RKO (cell line): Measurements from ENCODE around the gene ESPN.
A peak's percentile ranks its signal among the peaks of the same experiment; 100 is the strongest.
"Not testable (repeated sequence)": the region's sequence is repeated elsewhere in the genome, so short reads cannot be mapped to it uniquely, and the experiment has no call there.

Experiments used
- DNase-seq: peaks from one replicate; pipeline ENCODE4 v3.0.0-alpha.2; 2016; ENCODE audit warnings: low spot score

The ESPN gene

GRCh38 chr1:6447818-6448748, 23.5 kb downstream of the ESPN start:
- DNase-seq = no peak

GRCh38 chr1:6448749-6449631, 24.4 kb downstream of the ESPN start:
- no peak for DNase-seq

- no peak for DNase-seq
These were observed 25.5 kb downstream of the ESPN start for GRCh38 chr1:6450005-6450450.

- DNase-seq = not testable (repeated sequence)
These were observed 25.9 kb downstream of the ESPN start for GRCh38 chr1:6450486-6450885.

- no peak for DNase-seq
These were observed 26.4 kb downstream of the ESPN start for GRCh38 chr1:6450943-6451373.

- DNase-seq = not testable (repeated sequence)
These were observed 29.6 kb downstream of the ESPN start for GRCh38 chr1:6453895-6454855.

GRCh38 chr1:6454856-6455751, 30.5 kb downstream of the ESPN start:
- DNase-seq = no peak

GRCh38 chr1:6455752-6456520, 31.4 kb downstream of the ESPN start:
- DNase-seq = not testable (repeated sequence)

GRCh38 chr1:6456800-6457466, 32.4 kb downstream of the ESPN start:
- DNase-seq = no peak

- DNase-seq = no peak
These were observed 35.3 kb downstream of the ESPN start for GRCh38 chr1:6459850-6460265.

GRCh38 chr1:6460301-6461050, 35.9 kb downstream of the ESPN start:
- no peak for DNase-seq

- DNase-seq = no peak
These were observed 36.5 kb downstream of the ESPN start for GRCh38 chr1:6461051-6461530.

- DNase-seq = no peak
These were observed 37.2 kb downstream of the ESPN start for GRCh38 chr1:6461538-6462411.

GRCh38 chr1:6462412-6463119, 38.0 kb downstream of the ESPN start:
- DNase-seq = no peak

- DNase-seq = no peak
These were observed 38.5 kb downstream of the ESPN start for GRCh38 chr1:6463120-6463412.

- DNase-seq = peak; percentile 32
These were observed 39.9 kb downstream of the ESPN start for GRCh38 chr1:6464514-6464836.

GRCh38 chr1:6464915-6465314, 40.3 kb downstream of the ESPN start:
- DNase-seq = no peak
